HG02981 (cell line): ENCODE measurements around the gene IL15RA.
"Not testable (repeated sequence)": the region's sequence is repeated elsewhere in the genome, so short reads cannot be mapped to it uniquely, and the experiment has no call there.

Source experiments
- ATAC-seq: cut with Tn5 transposase; IDR thresholded peaks from one replicate; pipeline ENCODE4 v1.9.1; 2021; ENCODE audit warnings: mild to moderate bottlenecking, moderate library complexity; ENCODE audit not compliant: unreplicated experiment

IL15RA gene

GRCh38 chr10:6006991-6007390 lies 29.6 kb upstream of the IL15RA start:
- ATAC-seq = no peak

GRCh38 chr10:6006546-6006945 lies 29.2 kb upstream of the IL15RA start:
- no peak for ATAC-seq

- no peak for ATAC-seq
Measured at GRCh38 chr10:6005856-6006395, 28.6 kb upstream of the IL15RA start.

GRCh38 chr10:6005161-6005804 lies 27.9 kb upstream of the IL15RA start:
- ATAC-seq = not testable (repeated sequence)

GRCh38 chr10:6002809-6003510 lies 25.6 kb upstream of the IL15RA start:
- no peak for ATAC-seq

GRCh38 chr10:5999440-6000165 lies 22.3 kb upstream of the IL15RA start:
- no peak for ATAC-seq

GRCh38 chr10:5996696-5997095 lies 19.4 kb upstream of the IL15RA start:
- ATAC-seq = no peak

- no peak for ATAC-seq
Measured at GRCh38 chr10:5992398-5992797, 15.1 kb upstream of the IL15RA start.

- no peak for ATAC-seq
Measured at GRCh38 chr10:5991708-5992107, 14.4 kb upstream of the IL15RA start.

GRCh38 chr10:5989756-5990155 lies 12.4 kb upstream of the IL15RA start:
- no peak for ATAC-seq

GRCh38 chr10:5988336-5988920 lies 11.1 kb upstream of the IL15RA start:
- no peak for ATAC-seq

- ATAC-seq = no peak
Measured at GRCh38 chr10:5987747-5988146, 10.4 kb upstream of the IL15RA start.

GRCh38 chr10:5985029-5985428 lies 7.7 kb upstream of the IL15RA start:
- ATAC-seq = no peak

- ATAC-seq = no peak
Measured at GRCh38 chr10:5983774-5984173, 6.4 kb upstream of the IL15RA start.

GRCh38 chr10:5981529-5981928 lies 4.2 kb upstream of the IL15RA start:
- no peak for ATAC-seq

GRCh38 chr10:5978230-5978489 lies 817 bp upstream of the IL15RA start:
- no peak for ATAC-seq

- peak; percentile 8 for ATAC-seq
Measured at GRCh38 chr10:5976512-5977470, 552 bp downstream of the IL15RA start.

- peak; percentile 65 for ATAC-seq
Measured at GRCh38 chr10:5975641-5976473, 1.5 kb downstream of the IL15RA start.

- no peak for ATAC-seq
Measured at GRCh38 chr10:5973069-5973468, 4.3 kb downstream of the IL15RA start.

GRCh38 chr10:5971886-5972285 lies 5.5 kb downstream of the IL15RA start:
- ATAC-seq = no peak
